A549 (cell line): ENCODE results near the gene PALLD.

Experiments used
- BHLHE40 ChIP-seq: IDR thresholded peaks from 2 replicates; pipeline ENCODE4 v1.6.1; 2012; ENCODE audit warnings: low read depth, low read length, inconsistent platforms
- CEBPB ChIP-seq, 2 experiments: fragments of >200 bp in 1 of 2; sonication (Bioruptor Twin) in 1 of 2; formaldehyde crosslinking in 1 of 2; IDR thresholded peaks; 2 replicates each; pipeline ENCODE4 v1.6.1; 2012 to 2016
- CHD4 ChIP-seq: fragments of 200-600 bp; sonication (generic); IDR thresholded peaks from 2 replicates; pipeline ENCODE4 v1.6.1; 2016; ENCODE audit warnings: antibody characterized with exemption, mild to moderate bottlenecking, borderline replicate concordance
- ESRRA ChIP-seq: fragments of 150-350 bp; IDR thresholded peaks from 2 replicates; pipeline ENCODE4 v1.6.1; 2014; ENCODE audit warnings: mild to moderate bottlenecking, low read length, borderline replicate concordance
- JUN ChIP-seq, 2 experiments: fragments of >200 bp; sonication (Bioruptor Twin); formaldehyde crosslinking; IDR thresholded peaks; 2 replicates in 1 of 2; 3 replicates in 1 of 2; pipeline ENCODE4 v1.6.1; 2016 to 2017
- KDM5A ChIP-seq: fragments of 200-600 bp; sonication (generic); IDR thresholded peaks from 2 replicates; pipeline ENCODE4 v1.6.1; 2016; ENCODE audit warnings: antibody characterized with exemption, mild to moderate bottlenecking
- MAZ ChIP-seq: fragments of 150-350 bp; IDR thresholded peaks from 2 replicates; pipeline ENCODE4 v1.6.1; 2014; ENCODE audit warnings: antibody characterized with exemption, low read depth, low read length, borderline replicate concordance
- MYC ChIP-seq: IDR thresholded peaks from 2 replicates; pipeline ENCODE4 v1.6.1; 2012; ENCODE audit warnings: mild to moderate bottlenecking, inconsistent platforms, low read length, improper control_type of control experiment, borderline replicate concordance
- POLR2A ChIP-seq: IDR thresholded peaks from 2 replicates; pipeline ENCODE4 v1.6.1; 2012; ENCODE audit warnings: mild to moderate bottlenecking, low read length
- RAD21 ChIP-seq, 2 experiments: fragments of >200 bp in 1 of 2; sonication (Bioruptor Twin) in 1 of 2; formaldehyde crosslinking in 1 of 2; IDR thresholded peaks in 1 of 2; conservative IDR thresholded peaks in 1 of 2; 2 replicates in 1 of 2; 3 replicates in 1 of 2; pipeline ENCODE4 v1.6.1; 2012 to 2018; ENCODE audit warnings: inconsistent platforms in 1 of 2
- TF ChIP-seq, protein P1 (sequence below): fragments of >200 bp; sonication (Bioruptor Twin); formaldehyde crosslinking; IDR thresholded peaks from 3 replicates; pipeline ENCODE4 v1.5.1; 2016
- TF ChIP-seq, protein P2 (sequence below): fragments of 150-350 bp; IDR thresholded peaks from 2 replicates; pipeline ENCODE4 v1.6.1; 2014; ENCODE audit warnings: low read depth, mild to moderate bottlenecking, low read length
- TF ChIP-seq, protein P3 (sequence below): fragments of 200-600 bp; sonication (generic); IDR thresholded peaks from 2 replicates; pipeline ENCODE4 v1.6.1; 2016; ENCODE audit warnings: antibody characterized with exemption, mild to moderate bottlenecking, moderate library complexity

- TF ChIP-seq MAZ (no peak), CEBPB (IDR thresholded peaks at IDR 0.05) (no peak), BHLHE40 (no peak), JUN (IDR thresholded peaks at IDR 0.05) (no peak), POLR2A (no peak), CHD4 (no peak), KDM5A (no peak), RAD21 (conservative IDR thresholded peaks at IDR 0.05 in 1 of 2, IDR thresholded peaks at IDR 0.05 in 1 of 2) (no peak), MYC (no peak), ESRRA (no peak)
- TF ChIP-seq, protein P1, sequence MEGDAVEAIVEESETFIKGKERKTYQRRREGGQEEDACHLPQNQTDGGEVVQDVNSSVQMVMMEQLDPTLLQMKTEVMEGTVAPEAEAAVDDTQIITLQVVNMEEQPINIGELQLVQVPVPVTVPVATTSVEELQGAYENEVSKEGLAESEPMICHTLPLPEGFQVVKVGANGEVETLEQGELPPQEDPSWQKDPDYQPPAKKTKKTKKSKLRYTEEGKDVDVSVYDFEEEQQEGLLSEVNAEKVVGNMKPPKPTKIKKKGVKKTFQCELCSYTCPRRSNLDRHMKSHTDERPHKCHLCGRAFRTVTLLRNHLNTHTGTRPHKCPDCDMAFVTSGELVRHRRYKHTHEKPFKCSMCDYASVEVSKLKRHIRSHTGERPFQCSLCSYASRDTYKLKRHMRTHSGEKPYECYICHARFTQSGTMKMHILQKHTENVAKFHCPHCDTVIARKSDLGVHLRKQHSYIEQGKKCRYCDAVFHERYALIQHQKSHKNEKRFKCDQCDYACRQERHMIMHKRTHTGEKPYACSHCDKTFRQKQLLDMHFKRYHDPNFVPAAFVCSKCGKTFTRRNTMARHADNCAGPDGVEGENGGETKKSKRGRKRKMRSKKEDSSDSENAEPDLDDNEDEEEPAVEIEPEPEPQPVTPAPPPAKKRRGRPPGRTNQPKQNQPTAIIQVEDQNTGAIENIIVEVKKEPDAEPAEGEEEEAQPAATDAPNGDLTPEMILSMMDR, result no peak
- TF ChIP-seq, protein P2, sequence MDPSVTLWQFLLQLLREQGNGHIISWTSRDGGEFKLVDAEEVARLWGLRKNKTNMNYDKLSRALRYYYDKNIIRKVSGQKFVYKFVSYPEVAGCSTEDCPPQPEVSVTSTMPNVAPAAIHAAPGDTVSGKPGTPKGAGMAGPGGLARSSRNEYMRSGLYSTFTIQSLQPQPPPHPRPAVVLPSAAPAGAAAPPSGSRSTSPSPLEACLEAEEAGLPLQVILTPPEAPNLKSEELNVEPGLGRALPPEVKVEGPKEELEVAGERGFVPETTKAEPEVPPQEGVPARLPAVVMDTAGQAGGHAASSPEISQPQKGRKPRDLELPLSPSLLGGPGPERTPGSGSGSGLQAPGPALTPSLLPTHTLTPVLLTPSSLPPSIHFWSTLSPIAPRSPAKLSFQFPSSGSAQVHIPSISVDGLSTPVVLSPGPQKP, result no peak
- TF ChIP-seq, protein P3, sequence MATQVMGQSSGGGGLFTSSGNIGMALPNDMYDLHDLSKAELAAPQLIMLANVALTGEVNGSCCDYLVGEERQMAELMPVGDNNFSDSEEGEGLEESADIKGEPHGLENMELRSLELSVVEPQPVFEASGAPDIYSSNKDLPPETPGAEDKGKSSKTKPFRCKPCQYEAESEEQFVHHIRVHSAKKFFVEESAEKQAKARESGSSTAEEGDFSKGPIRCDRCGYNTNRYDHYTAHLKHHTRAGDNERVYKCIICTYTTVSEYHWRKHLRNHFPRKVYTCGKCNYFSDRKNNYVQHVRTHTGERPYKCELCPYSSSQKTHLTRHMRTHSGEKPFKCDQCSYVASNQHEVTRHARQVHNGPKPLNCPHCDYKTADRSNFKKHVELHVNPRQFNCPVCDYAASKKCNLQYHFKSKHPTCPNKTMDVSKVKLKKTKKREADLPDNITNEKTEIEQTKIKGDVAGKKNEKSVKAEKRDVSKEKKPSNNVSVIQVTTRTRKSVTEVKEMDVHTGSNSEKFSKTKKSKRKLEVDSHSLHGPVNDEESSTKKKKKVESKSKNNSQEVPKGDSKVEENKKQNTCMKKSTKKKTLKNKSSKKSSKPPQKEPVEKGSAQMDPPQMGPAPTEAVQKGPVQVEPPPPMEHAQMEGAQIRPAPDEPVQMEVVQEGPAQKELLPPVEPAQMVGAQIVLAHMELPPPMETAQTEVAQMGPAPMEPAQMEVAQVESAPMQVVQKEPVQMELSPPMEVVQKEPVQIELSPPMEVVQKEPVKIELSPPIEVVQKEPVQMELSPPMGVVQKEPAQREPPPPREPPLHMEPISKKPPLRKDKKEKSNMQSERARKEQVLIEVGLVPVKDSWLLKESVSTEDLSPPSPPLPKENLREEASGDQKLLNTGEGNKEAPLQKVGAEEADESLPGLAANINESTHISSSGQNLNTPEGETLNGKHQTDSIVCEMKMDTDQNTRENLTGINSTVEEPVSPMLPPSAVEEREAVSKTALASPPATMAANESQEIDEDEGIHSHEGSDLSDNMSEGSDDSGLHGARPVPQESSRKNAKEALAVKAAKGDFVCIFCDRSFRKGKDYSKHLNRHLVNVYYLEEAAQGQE, result no peak
Observed at GRCh38 chr4:168765322-168765721, 268.5 kb downstream of the PALLD start.
